ENCODE results near the gene WWOX. TPM values are rescaled to one million over a fixed set of nuclear protein-coding genes. Genes with fewer than 3 reads are reported as not detected.

Gene WWOX
- total and polyA plus RNA-seq, 2 donors (not counting 1 experiment from before 2014, with no cell fraction given): 10.5 to 42.3 TPM

- DNase-seq: no peak
- Histone ChIP-seq H3K9ac (ENCODE audit: low read length) (no peak overlapping the region), H3K4me1 (ENCODE audit: control insufficient read depth in 2 of 2, insufficient read depth in 2 of 2, low read length in 2 of 2) (no peaks in the 10 kb centered on the region), H3K27ac (ENCODE audit: low read length in 2 of 2) (no peak overlapping the region), H3K36me3 (replicated peaks in 1 of 2; ENCODE audit: control extremely low read depth in 1 of 2, control insufficient read depth in 1 of 2, extremely low read depth in 1 of 2, insufficient read depth in 2 of 2, low read length in 1 of 2) (no peaks in the 10 kb centered on the region), H3K4me2 (replicated peaks; ENCODE audit: low read depth, low read length, poor library complexity, severe bottlenecking) (no peak overlapping the region), H3K4me3 (ENCODE audit: control extremely low read depth in 1 of 5, extremely low read depth in 1 of 5, insufficient read depth in 1 of 5, low read depth in 2 of 5, low read length in 4 of 5) (no peak overlapping the region), H3K27me3 (replicated peaks in 1 of 4; ENCODE audit: control extremely low read depth in 1 of 4, control insufficient read depth in 3 of 4, insufficient read depth in 4 of 4, low read length in 3 of 4) (no peaks in the 10 kb centered on the region), H3K9me3 (ENCODE audit: control extremely low read depth in 1 of 3, control insufficient read depth in 2 of 3, insufficient read depth in 1 of 3, low read length in 2 of 3) (no peaks in the 10 kb centered on the region), H2AFZ (ENCODE audit: insufficient read depth, low read depth, low read length, poor library complexity, severe bottlenecking) (no peak overlapping the region), H3K79me2 (ENCODE audit: control insufficient read depth, insufficient read depth, low read length) (no peaks in the 10 kb centered on the region), H4K20me1 (ENCODE audit: control insufficient read depth, insufficient read depth, low read length, poor library complexity, severe bottlenecking) (no peaks in the 10 kb centered on the region)
- no peaks in the 10 kb centered on the region for H3K27me3 Mint-ChIP-seq
- intact Hi-C loops (cut with micrococcal nuclease): no loop called here
- no peak overlapping the region for H3K27ac Mint-ChIP-seq
- H3K4me3 Mint-ChIP-seq: no peak overlapping the region
- no peaks in the 10 kb centered on the region for H3K9me3 Mint-ChIP-seq (ENCODE audit: insufficient read depth)
- H3K4me1 Mint-ChIP-seq: no peaks in the 10 kb centered on the region
- ChIA-PET CTCF (interaction anchor here (0.6 kb wide), 1 partner anchor 21 kb away, joined by 3 read pairs; no protein-coding TSS in a partner anchor), POLR2A (no interaction called here)
- WGBS (ENCODE audit: insufficient coverage): 70% methylated on average over 2 of the region's 5 CpGs
- no peak for TF ChIP-seq EZH2 (IDR thresholded peaks at IDR 0.05; ENCODE audit: borderline replicate concordance, insufficient read depth, low read depth, low read length, poor library complexity, severe bottlenecking)
- TF ChIP-seq, protein P1, sequence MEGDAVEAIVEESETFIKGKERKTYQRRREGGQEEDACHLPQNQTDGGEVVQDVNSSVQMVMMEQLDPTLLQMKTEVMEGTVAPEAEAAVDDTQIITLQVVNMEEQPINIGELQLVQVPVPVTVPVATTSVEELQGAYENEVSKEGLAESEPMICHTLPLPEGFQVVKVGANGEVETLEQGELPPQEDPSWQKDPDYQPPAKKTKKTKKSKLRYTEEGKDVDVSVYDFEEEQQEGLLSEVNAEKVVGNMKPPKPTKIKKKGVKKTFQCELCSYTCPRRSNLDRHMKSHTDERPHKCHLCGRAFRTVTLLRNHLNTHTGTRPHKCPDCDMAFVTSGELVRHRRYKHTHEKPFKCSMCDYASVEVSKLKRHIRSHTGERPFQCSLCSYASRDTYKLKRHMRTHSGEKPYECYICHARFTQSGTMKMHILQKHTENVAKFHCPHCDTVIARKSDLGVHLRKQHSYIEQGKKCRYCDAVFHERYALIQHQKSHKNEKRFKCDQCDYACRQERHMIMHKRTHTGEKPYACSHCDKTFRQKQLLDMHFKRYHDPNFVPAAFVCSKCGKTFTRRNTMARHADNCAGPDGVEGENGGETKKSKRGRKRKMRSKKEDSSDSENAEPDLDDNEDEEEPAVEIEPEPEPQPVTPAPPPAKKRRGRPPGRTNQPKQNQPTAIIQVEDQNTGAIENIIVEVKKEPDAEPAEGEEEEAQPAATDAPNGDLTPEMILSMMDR (IDR thresholded peaks at IDR 0.05): no peak
- ATAC-seq (ENCODE audit: low read depth): no peak
These were observed 585.4 kb downstream of the WWOX start for GRCh38 chr16:78684655-78685375.

GRCh38 chr16:78686601-78687000, 587.1 kb downstream of the WWOX start:
- ChIA-PET POLR2A (no interaction called here), CTCF (no interaction called here)
- 100% methylated on average over 2 of the region's 5 CpGs for WGBS (ENCODE audit: insufficient coverage)
- no peaks in the 10 kb centered on the region for H4K20me1 ChIP-seq (ENCODE audit: control insufficient read depth, insufficient read depth, low read length, poor library complexity, severe bottlenecking)
- no peaks in the 10 kb centered on the region for H3K4me1 ChIP-seq (ENCODE audit: control insufficient read depth in 2 of 2, insufficient read depth in 2 of 2, low read length in 2 of 2)
- Mint-ChIP-seq H3K27me3 (no peaks in the 10 kb centered on the region), H3K4me1 (no peaks in the 10 kb centered on the region), H3K9me3 (ENCODE audit: insufficient read depth) (no peaks in the 10 kb centered on the region), H3K27ac (no peak overlapping the region), H3K4me3 (no peak overlapping the region)
- no peak for ATAC-seq (ENCODE audit: low read depth)
- DNase-seq: no peak
- H3K36me3 ChIP-seq (replicated peaks in 1 of 2; ENCODE audit: control extremely low read depth in 1 of 2, control insufficient read depth in 1 of 2, extremely low read depth in 1 of 2, insufficient read depth in 2 of 2, low read length in 1 of 2): no peaks in the 10 kb centered on the region
- no peak overlapping the region for H3K4me2 ChIP-seq (replicated peaks; ENCODE audit: low read depth, low read length, poor library complexity, severe bottlenecking)
- no peaks in the 10 kb centered on the region for H3K27me3 ChIP-seq (replicated peaks in 1 of 4; ENCODE audit: control extremely low read depth in 1 of 4, control insufficient read depth in 3 of 4, insufficient read depth in 4 of 4, low read length in 3 of 4)
- no peaks in the 10 kb centered on the region for H3K79me2 ChIP-seq (ENCODE audit: control insufficient read depth, insufficient read depth, low read length)
- no peak overlapping the region for H3K4me3 ChIP-seq (ENCODE audit: control extremely low read depth in 1 of 5, extremely low read depth in 1 of 5, insufficient read depth in 1 of 5, low read depth in 2 of 5, low read length in 4 of 5)
- peaks cover 0 to 3% (median 0%) of the 10 kb centered on the region in 3 donors for H3K9me3 ChIP-seq (ENCODE audit: control extremely low read depth in 1 of 3, control insufficient read depth in 2 of 3, insufficient read depth in 1 of 3, low read length in 2 of 3)
- intact Hi-C loops (cut with micrococcal nuclease): no loop called here
- H2AFZ ChIP-seq (ENCODE audit: insufficient read depth, low read depth, low read length, poor library complexity, severe bottlenecking): no peak overlapping the region
- H3K27ac ChIP-seq (ENCODE audit: low read length in 2 of 2): no peak overlapping the region
- H3K9ac ChIP-seq (ENCODE audit: low read length): no peak overlapping the region
- TF ChIP-seq, protein P1 (IDR thresholded peaks at IDR 0.05): no peak
- no peak for TF ChIP-seq EZH2 (IDR thresholded peaks at IDR 0.05; ENCODE audit: borderline replicate concordance, insufficient read depth, low read depth, low read length, poor library complexity, severe bottlenecking)
